ENCODE results near the gene TRAPPC1. TPM values are rescaled to one million over a fixed set of nuclear protein-coding genes. Genes with fewer than 3 reads are reported as not detected.

The TRAPPC1 gene
- total RNA-seq, 1 donor from 2014 or later, result 145 TPM

DNA sequence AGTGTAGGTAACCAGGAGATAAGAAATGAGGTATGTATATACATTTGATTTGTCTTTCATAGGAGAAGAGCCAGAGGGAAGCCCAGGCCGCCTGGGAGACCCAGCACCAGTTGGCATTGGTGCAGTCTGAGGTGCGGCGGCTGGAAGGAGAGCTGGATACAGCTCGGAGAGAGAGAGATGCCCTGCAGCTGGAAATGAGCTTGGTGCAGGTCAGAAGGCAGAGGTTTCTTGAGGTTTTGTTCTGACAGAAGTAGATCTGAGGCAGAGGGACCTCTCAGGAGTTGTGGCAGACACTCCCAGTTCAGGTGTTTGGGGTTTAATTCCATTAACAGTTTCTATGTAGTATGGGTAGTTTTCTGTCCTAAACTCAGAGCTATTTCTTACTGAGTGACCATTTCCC, 8.3 kb upstream of the TRAPPC1 start:
- Mint-ChIP-seq H3K4me1 (ENCODE audit: unreplicated experiment) (no peaks in the 10 kb centered on the region), H3K27me3 (no peaks in the 10 kb centered on the region), H3K27ac (no peak overlapping the region), H3K4me3 (no peak overlapping the region), H3K36me3 (peaks cover 30% of the 10 kb centered on the region), H3K9me3 (no peaks in the 10 kb centered on the region)
- no peak for DNase-seq (ENCODE audit: extremely low spot score, unreplicated experiment)
- TF ChIP-seq, protein P1, sequence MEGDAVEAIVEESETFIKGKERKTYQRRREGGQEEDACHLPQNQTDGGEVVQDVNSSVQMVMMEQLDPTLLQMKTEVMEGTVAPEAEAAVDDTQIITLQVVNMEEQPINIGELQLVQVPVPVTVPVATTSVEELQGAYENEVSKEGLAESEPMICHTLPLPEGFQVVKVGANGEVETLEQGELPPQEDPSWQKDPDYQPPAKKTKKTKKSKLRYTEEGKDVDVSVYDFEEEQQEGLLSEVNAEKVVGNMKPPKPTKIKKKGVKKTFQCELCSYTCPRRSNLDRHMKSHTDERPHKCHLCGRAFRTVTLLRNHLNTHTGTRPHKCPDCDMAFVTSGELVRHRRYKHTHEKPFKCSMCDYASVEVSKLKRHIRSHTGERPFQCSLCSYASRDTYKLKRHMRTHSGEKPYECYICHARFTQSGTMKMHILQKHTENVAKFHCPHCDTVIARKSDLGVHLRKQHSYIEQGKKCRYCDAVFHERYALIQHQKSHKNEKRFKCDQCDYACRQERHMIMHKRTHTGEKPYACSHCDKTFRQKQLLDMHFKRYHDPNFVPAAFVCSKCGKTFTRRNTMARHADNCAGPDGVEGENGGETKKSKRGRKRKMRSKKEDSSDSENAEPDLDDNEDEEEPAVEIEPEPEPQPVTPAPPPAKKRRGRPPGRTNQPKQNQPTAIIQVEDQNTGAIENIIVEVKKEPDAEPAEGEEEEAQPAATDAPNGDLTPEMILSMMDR (conservative IDR thresholded peaks at IDR 0.05), result no peak

DNA sequence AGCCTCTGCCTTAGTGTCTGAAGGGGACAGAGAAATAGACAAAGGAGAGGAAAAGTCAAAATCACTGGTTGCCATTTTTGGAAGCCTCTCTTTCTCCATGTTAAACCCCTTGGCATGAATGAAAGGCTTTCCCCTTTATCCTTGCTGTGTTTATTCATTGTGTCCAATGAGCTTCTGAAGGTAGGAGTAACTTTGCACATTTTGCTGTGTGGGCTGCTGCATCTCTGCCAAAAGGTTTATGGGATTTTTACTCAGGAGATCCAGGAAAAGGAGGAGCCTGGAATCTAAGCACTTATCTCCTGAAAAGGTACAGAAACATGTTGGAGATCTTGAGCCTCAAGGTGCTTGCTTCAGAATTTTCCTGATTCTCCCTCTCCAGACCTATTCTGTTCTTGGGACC, 4.1 kb upstream of the TRAPPC1 start:
- TF ChIP-seq, protein P1 (conservative IDR thresholded peaks at IDR 0.05), result no peak

DNA sequence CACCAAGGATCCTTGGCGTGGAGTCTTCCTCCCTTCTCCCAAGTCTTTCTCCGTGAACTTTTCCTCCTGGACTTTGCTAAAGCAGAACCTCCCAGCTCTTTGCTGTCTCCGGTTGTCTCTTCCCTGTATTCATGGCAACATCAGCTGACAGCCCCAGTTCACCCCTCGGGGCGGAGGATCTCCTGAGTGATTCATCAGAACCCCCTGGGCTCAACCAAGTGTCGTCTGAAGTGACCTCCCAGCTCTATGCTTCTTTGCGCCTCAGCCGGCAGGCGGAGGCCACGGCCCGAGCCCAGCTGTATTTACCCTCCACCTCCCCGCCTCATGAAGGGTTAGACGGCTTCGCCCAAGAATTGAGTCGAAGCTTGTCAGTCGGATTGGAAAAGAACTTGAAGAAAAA, 1.2 kb upstream of the TRAPPC1 start:
- Mint-ChIP-seq H3K9me3 (no peaks in the 10 kb centered on the region), H3K4me3 (peak overlapping the region; percentile 100), H3K4me1 (ENCODE audit: unreplicated experiment) (peaks cover 33% of the 10 kb centered on the region), H3K36me3 (peaks cover 18% of the 10 kb centered on the region), H3K27ac (peak overlapping the region; percentile 97), H3K27me3 (peaks cover 12% of the 10 kb centered on the region)
- DNase-seq (ENCODE audit: extremely low spot score, unreplicated experiment), result no peak
- TF ChIP-seq, protein P1 (conservative IDR thresholded peaks at IDR 0.05), result peak; percentile 32

More for the DNA sequence above, 4.1 kb upstream of the TRAPPC1 start:
- no peak overlapping the region for H3K4me3 Mint-ChIP-seq
- peaks cover 29% of the 10 kb centered on the region for H3K36me3 Mint-ChIP-seq
- H3K4me1 Mint-ChIP-seq (ENCODE audit: unreplicated experiment), result peaks cover 22% of the 10 kb centered on the region
- H3K9me3 Mint-ChIP-seq, result no peaks in the 10 kb centered on the region
- H3K27me3 Mint-ChIP-seq, result peaks cover 2% of the 10 kb centered on the region
- no peak overlapping the region for H3K27ac Mint-ChIP-seq
- DNase-seq (ENCODE audit: extremely low spot score, unreplicated experiment), result no peak

DNA sequence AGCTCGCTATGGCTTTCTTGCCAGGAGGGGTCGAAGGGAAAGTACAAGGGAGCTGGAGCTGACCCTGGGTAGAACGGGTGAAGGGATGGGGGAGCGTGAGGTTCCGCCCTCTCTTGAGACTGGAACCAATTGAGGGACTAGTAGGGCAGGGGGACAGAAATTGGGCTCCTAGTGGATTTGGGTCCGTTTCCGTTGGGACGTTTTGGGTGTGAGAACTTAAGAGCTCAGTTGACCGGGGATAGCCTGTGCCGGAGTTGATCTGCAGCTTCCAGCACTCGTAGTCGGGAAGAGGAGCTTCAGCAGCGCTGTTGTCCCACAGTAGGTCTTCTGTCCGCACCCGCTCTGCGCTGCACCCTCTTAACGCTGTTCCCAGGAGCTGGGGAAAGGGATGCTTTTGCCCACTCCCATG, 741 bp upstream of the TRAPPC1 start:
- Mint-ChIP-seq H3K4me3 (peak overlapping the region; percentile 100), H3K4me1 (ENCODE audit: unreplicated experiment) (peaks cover 35% of the 10 kb centered on the region), H3K27ac (peak overlapping the region; percentile 97), H3K36me3 (peaks cover 21% of the 10 kb centered on the region), H3K27me3 (peaks cover 17% of the 10 kb centered on the region), H3K9me3 (no peaks in the 10 kb centered on the region)
- no peak for DNase-seq (ENCODE audit: extremely low spot score, unreplicated experiment)
- TF ChIP-seq, protein P1 (conservative IDR thresholded peaks at IDR 0.05), result no peak

DNA sequence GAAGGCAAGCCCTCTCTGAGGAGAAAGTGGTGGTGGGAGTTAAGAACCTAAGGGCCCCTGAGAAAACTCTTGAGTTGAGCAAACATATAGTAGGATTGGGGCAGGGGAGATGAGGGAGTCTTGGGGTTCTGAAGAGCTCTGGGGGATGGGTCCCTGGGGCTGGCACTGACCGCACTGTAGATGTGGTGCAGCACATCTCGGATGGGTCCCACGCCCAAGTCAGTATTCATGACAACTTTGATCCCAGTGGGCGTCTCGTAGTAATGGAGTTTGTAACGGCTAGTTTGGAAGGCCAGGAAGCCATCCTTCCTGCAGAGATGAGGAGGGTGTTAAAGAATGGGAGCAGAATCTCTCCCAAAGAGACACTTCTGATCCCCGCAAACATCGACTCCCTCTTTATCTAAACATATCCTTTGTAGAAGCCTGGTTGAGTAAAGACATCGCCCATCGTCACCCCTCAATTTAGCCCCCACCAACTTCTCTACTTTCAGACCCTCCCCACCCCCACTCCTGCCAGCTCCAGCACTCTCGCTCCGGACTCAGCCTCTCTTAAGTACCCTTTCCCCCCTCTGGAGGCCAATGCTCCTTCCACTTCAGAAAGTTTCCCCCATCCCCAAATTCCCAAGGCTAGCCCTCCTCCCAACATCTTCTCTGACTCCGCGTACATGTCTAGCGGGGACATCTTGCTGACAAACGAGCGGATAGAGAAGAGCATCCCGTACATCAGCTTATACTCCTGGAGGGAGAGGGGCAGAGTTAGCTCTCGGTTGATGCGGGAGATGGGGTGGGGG, 710 bp downstream of the TRAPPC1 start:
- Mint-ChIP-seq H3K27ac (peak overlapping the region; percentile 97), H3K36me3 (peaks cover 13% of the 10 kb centered on the region), H3K4me1 (ENCODE audit: unreplicated experiment) (peaks cover 35% of the 10 kb centered on the region), H3K4me3 (peak overlapping the region; percentile 100), H3K27me3 (peaks cover 24% of the 10 kb centered on the region), H3K9me3 (no peaks in the 10 kb centered on the region)
- TF ChIP-seq, protein P1 (conservative IDR thresholded peaks at IDR 0.05), result no peak
- DNase-seq (ENCODE audit: extremely low spot score, unreplicated experiment), result no peak
